ENCODE data around the gene ARL10.

The ARL10 gene

DNA sequence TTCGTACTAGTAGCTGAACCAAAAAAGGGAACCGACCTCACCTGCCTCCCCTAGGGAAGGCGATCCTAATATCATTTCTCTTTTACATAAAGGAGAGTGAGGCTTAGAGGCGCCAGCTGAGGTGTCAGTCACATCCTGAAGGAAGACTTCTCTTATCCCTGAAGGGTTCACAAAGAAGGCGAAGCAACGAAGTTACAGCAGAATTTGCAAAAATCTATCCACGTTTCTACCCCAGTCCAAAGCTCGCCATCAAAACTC, 3.1 kb upstream of the ARL10 start:
- DNase-seq, result no peak

DNA sequence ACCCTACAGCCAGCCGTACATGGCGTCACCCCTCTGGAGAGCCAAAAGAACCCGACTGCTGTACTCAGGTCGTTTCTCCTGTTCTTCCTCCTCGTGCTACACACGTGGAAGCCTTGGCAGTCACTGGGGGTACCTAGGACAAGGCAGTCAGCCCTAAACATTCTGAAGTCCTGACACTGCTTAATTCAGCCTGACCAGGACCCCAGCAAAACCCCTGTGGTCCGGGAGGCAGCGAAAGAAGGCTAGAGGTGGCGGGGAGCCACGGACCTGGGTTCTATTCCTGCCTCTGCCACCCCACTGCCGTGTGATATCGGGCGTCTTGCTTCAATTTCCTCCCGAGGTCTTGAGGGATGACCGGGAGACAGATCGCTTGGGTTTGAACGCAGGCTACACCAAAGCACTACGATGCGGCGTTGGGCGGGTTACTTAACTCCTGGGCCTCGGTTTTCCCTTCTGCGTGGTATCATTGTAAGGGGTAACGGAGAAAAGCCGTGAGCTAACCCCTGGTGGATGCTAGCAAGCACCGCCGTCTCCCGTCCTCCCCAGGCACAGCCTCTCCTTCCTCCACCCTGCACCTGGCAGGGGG, 429 bp upstream of the ARL10 start:
- DNase-seq, result no peak

- DNase-seq, result no peak
Observed at GRCh38 chr5:176366232-176366894, 1.1 kb downstream of the ARL10 start.

DNA sequence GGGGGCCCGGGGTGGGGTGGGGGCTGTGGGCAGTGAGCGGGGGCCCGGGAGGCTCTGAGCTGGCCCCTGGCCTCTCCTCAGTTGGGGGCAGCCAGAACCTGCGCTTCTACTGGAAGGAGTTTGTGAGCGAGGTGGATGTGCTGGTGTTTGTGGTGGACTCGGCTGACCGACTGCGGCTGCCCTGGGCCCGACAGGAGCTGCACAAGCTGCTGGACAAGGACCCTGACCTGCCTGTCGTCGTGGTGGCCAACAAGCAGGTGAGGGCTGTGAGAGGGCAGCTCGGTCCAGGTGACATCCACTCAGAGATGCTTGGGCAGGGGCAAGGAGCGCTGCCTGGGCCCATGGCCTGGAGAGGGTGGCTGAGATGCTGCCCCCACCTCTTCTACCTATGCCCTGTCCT, 3.4 kb downstream of the ARL10 start:
- no peak for DNase-seq

- DNase-seq, result no peak
Observed at GRCh38 chr5:176369934-176370711, 4.8 kb downstream of the ARL10 start.

DNA sequence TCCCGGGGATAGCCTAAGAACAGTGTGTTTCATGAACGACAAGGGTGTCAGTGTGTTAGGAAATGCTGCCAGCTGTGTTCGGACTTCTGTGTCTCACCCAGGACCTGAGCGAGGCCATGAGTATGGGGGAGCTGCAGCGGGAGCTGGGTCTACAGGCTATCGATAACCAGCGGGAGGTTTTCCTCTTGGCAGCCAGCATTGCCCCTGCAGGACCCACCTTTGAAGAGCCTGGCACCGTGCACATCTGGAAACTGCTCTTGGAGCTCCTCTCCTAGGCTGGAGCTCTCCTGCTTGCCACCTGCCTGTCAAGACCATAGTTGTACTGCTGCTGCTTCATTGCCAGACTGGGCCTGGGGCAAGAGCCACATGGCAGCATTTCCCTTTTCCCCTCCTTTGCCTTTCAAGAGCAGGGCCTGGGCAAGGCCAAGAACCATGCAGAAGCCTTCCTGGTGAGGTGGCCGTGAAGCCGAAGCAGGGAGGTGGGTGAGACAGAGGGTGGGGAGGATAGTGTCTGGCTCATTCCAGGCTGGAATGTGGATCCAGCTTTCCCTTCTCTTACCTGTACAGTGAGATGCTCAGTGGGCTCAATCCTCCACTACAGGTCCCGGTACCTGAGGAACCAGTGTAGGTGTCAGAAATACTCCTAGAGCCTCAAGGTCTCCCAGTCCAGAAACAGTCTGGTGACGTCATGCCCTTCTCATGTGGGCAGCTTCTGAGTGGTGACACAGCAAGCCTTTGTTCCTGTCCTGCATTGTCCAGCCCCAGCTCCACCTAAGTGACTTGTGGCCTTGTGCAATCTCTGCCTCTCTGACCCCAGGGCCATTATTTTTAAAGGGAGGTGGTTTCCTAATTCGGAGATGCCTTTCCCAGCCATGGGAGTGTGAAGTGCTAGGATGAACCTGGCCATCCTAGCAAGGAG, 6.6 kb downstream of the ARL10 start:
- DNase-seq, result no peak

GRCh38 chr5:176373100-176373818, 8.0 kb downstream of the ARL10 start:
- DNase-seq, result no peak

- DNase-seq, result no peak
Observed at GRCh38 chr5:176379881-176380280, 14.6 kb downstream of the ARL10 start.

DNA sequence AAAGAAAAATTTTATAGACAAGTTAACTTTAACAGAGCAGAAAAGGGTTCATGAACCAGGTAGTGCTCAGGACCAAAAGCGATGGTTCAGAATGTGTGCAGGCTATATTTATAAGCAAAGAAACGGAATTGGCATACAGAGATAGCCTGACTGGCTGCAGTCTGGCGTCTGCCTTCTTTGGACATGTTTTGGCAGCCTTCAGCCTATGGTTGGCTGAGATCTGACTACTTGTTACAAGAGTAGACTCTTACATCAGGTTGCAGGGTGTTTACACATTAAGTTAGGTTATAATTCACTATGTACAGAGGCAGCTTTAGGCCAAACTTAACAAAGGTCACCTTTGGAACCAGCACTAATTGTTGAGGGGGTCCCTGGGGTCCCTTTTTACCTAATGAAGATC, 16.1 kb downstream of the ARL10 start:
- no peak for DNase-seq

- no peak for DNase-seq
Observed at GRCh38 chr5:176381979-176382378, 16.7 kb downstream of the ARL10 start.

DNA sequence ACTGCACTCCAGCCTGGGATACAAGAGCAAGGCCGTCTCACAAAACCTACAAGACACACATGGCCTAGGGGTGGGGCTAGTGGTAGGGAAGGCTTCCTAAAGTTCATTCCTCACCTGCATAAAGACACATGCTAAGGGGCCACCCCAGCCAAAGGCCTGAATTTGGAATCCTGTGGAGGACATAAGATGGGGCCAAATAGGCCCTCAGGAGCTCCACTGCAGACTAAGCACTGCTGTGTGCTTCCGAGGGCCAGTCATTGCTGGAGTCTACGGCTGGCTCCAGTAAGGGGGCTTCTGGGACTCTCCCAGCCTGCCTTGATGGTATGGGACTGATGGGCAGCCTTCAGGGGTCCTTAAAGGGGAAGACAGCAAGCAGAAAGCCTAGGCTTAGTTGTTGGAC, 17.4 kb downstream of the ARL10 start:
- no peak for DNase-seq

DNA sequence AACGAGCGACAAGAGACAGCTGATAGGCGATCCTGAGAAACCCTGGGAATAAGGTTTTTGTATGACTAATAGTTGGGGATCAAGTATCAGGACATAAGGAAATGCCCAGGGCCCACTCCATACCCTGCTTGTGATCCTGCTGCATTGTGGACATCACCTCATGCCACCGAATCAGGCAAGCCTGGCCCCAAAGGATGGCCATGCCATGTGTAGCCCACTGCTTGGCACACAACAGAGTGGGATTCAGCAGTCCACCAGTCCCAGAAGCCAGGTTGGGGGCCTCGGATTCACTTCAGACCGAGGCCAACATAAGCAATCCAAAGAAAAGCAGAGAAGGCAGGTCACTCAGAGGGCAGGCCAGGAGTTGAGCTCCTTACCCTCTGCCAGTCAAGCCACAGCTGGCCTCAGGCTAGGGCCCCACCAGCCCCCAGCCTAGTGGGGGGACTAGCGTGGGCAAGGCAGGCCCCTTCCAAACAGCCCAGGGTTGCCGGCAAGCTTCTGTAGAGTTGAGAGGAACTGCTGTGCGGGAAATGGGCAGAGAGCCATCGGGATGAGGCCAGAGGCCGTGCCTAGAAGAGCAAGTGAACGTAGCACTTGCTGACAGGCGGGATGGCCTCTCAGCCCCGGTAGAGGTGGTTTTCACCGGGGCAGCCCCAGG, 18.1 kb downstream of the ARL10 start:
- no peak for DNase-seq

DNA sequence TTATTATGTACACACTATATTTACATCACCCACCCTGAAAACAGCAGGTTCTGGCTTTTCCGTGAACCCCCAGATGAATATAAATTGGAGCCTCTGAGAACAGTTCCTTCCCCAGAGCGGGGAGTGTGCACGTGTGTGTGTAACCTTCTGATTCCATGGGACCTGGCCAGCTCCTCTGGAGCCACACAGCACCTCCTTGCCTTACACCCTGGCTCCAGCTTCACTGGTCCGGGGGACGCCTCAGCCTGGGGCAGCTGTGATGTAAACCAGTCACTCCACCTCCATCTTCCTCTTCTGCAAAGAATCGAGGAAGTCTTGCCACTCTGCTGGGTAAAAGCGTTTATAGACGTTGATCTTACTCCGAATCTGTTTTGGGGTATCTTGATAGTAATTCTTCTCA, 18.7 kb downstream of the ARL10 start:
- DNase-seq, result no peak

GRCh38 chr5:176384366-176384930, 19.2 kb downstream of the ARL10 start:
- no peak for DNase-seq

- DNase-seq, result no peak
Observed at GRCh38 chr5:176384991-176385390, 19.7 kb downstream of the ARL10 start.

- DNase-seq, result no peak
Observed at GRCh38 chr5:176386491-176386890, 21.2 kb downstream of the ARL10 start.

GRCh38 chr5:176387384-176387925, 22.2 kb downstream of the ARL10 start:
- no peak for DNase-seq

DNA sequence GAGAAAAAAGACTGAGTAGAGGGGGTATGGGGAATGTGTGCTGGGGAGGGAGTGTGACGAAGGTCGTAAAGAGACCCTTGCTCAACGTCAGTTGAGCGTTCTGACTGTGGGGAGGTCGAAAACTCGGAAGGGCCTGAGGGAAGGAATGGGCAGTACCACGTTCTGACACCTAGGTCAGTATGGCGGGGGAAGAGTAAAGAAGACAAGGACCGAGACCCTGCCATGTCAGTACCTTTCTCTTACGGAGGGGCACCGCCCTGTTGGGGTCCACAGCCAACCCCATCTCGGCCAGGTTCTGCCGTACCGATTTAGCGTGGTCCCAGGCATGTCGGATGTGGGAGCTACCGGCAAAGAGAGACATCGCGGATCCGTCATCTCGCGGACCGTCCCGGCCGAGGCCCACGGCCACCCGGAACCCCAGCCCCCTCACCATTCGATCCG, 22.7 kb downstream of the ARL10 start:
- no peak for DNase-seq

DNA sequence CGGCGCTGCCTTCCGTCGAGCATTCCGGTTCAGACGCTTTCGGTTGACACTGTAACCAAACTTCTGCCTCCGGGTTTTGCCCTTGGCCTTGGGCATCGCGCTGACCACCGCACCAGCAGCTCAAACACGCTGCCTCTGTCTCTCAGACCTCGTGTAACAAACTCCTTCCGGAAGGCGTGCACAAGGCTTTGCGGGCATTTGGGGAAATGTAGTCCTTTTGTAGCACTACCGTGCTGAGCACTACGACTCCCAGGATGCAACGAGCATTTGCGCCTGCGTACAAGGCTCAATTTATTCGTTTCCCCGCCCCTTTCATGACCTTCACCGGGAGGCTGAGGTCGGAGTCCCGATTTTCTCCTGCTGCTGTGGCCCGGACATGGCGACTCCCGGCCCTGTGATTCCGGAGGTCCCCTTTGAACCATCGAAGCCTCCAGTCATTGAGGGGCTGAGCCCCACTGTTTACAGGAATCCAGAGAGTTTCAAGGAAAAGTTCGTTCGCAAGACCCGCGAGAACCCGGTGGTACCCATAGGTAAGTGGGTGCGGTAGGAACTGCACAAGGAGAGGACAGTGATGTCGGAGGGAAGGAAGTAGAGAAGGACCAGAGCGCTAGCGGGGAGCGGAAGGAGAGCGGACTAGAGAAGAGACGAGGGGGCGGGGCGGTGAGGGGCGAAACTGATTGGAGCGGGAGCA, 23.3 kb downstream of the ARL10 start, which contains the start of the genes HIGD2A and NOP16:
HIGD2A (plus strand) TSS at position 308 of the 691 bp plus-strand sequence; CDS start at position 377, 69 bp downstream.
NOP16 (minus strand) TSS at position 155 of the 691 bp plus-strand sequence; CDS start at position 96, 59 bp downstream.
- DNase-seq, result peak; percentile 100

All from activated CD4-positive, alpha-beta T cell treated with anti-CD3 and anti-CD28 coated beads for 4 hours (primary cell).